HUDEP-2 (cell line): ENCODE data around the gene LRRC72.
A peak's percentile ranks its signal among the peaks of the same experiment; 100 is the strongest.
"Not testable (repeated sequence)": the region's sequence is repeated elsewhere in the genome, so short reads cannot be mapped to it uniquely, and the experiment has no call there.

Source experiments
- DNase-seq, 76 experiments: peaks; one replicate each; lab custom pipeline; 2025; ENCODE audit not compliant: unreplicated experiment in 76 of 76; lab: John Stamatoyannopoulos, UW

LRRC72 gene

DNA sequence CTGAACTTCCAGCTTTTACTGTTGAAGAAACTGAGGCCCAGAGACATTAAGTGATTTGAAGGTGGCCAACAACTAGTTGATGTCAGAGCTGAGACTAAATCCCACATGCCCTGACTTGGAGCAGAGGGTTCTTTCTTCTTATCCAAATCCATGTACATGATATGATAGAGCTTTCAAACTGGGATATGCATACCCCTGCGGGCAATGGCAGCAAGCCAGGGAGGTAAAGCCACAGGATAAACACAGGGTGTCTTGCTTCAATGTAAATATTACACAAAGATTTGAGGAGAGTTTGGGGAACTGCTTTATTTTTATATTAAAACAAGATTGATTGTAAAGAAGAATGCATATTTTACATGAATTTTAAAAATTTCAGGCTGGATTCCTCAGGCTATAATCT, 2.3 kb upstream of the LRRC72 start:
- DNase-seq, result no peak

DNA sequence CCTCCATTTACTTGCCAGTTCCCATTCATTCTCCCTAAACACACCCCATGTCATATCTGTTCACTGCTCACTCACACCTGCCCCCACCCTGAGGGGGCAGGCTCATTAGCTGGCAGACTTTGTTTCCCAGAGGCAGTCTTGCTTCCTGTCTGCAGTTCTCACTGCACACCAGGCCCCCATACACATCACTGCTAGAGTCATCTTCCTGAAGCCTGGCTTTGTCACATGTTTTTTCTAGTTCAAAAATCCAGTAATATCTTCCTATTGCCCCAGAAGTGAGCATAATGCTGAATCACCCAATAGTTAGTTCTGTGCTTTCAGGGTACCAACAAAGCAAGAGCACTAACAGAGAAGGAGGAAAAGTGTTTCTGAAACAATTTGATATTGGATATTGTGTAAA, 1.9 kb downstream of the LRRC72 start:
- DNase-seq, result no peak

DNA sequence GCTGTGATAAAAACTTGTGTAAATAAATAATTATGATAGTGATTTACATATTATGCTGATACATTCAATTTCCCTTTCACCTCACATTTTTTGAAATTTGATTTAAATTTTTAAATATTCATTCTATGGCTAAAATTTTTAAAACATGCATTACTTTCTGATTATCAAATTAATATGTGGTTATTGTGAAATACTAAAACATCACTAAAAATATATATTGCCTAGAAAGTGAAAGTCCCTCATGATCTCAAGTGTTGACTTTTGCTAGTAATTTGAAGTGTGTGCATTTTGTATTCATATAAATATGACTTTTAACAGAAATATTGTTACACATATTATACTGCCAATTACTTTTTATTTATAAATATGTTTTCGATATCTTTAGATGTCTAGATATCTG, 3.1 kb downstream of the LRRC72 start:
- DNase-seq, result no peak

DNA sequence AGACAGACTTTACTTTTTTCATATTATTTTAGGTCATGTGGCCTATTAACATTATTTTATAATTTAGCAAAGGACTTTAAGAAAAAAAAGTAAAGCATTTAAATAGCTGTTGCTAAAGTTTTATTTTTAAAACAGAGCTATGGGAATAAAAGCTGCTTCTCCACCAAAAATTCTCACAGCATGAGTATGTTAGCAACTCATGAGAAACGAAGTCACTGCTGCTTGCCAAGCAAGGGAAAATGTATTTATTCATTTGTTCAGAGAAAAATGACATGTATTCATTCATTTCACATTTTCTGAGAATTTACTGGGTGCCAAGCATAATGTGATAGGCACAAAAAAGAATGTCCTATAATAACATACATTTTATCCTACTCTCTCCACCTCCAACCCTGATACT, 5.1 kb downstream of the LRRC72 start:
- no peak for DNase-seq

DNA sequence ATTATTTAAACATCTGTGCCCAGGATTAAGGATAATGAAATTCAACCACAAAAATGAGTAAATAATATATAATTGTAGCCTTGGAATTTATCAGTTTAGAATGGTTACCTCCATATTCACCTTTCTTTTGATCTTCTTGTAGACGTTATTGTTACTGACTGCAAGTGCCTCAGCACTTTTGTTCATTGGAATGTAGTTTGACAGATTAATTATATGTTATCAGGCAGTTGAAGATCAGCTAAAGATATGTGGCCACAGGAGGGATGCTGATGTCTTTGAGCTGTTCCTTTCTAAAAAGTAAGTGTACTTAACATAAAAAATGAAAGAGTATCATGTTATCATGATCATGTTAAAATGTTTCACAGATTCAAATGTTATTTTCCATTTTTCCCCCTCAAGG, 5.6 kb downstream of the LRRC72 start:
- no peak for DNase-seq

DNA sequence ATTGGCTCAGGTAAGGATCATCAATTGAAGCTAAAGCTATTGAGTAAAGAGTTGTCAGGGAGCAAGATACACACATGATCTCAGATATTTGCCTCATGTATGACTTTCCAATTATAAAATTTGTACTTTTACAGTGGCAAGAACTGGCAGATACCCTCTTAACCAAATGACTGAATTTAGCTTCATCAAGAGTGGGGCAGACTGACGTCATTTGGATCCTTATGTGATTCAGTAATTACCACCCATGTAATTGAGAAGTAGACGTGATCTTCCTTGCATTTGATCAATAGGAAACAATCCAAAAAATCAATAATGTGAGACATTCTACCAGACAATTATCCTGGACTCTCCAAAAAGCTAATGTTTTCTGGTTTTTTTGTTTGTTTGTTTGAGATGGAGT, 8.9 kb downstream of the LRRC72 start:
- no peak for DNase-seq

DNA sequence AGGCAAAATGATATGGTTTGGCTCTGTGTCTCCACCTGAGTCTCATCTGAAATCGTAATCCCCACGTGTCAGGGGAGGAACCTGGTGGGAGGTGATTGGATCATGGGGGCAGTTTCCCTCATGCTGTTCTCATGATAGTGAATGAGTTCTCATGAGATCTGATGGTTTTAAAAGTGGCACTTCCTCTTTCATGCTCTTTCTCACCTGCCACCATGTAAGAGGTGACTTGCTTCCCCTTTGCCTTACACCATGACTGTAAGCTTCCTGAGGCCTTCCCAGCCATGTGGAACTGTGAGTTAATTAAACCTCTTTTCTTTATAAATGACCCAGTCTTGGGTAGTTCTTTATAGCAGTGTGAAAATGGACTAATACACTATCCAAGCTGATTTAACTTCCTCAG, 13.9 kb downstream of the LRRC72 start:
- DNase-seq, result not testable (repeated sequence)

DNA sequence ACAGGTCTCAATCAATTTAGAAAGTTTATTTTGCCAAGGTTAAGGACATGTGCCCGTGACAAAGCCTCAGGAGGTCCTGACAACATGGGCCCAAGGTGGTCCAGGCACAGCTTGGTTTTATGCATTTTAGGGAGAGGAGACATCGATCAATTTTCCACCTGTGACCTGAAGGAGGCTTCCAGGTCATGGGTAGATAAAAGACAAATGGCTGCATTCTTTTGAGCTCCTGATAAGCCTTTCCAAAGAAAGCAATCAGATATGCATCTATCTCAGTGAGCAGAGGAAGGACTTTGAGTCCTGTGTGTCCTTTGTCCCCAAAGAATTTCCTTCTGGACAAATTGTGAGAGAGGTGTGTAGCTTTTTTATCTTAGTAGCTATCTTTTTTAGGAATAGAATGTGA, 15.8 kb downstream of the LRRC72 start:
- no peak for DNase-seq

DNA sequence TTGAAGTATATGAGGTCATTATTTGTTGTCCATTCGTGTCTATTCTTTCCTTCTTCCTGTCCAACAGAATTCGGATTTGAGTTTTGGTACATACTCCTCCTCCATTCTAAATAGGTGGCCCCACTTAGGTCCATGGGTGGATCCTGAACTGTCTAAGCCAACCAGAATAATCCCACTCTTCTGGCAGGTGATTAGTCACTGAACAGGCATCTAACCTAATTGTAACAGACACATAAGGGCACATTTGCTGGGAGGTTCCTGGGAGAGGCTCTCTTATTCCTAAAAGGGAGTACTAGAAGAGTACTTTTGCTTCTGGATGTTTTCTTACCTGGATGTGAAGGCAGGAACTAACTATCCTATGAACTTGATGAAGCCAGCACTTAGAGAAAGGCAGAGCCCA, 16.8 kb downstream of the LRRC72 start:
- DNase-seq, result no peak

DNA sequence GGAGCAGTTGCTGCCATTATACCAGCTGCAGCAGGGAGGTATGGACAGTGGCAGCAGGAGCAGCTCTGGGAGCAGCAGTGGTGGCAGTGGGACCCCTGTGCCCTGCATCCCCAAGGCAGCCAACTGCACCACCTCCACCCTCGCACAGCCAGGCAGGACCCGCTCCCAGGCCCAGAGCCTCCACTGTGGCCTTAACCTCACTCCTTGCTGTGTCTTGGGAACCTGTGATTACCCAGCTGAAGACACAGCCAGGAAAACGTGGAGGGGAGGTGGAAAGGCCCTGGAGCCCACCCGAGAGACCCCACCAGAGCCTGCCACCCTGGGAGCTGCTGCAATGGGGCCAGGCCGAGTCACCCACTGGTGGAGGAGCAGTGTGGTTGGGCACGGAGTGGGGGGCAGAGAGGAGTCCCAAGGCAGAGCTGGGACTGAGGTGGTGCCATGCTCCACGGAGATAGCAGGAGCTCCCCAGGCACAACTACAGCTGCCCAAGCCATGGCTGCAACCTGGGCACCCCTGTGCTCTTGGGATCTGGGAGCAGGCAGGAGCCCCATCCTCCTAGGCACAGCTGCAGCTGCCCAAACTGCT, 20.4 kb downstream of the LRRC72 start:
- DNase-seq, result no peak

DNA sequence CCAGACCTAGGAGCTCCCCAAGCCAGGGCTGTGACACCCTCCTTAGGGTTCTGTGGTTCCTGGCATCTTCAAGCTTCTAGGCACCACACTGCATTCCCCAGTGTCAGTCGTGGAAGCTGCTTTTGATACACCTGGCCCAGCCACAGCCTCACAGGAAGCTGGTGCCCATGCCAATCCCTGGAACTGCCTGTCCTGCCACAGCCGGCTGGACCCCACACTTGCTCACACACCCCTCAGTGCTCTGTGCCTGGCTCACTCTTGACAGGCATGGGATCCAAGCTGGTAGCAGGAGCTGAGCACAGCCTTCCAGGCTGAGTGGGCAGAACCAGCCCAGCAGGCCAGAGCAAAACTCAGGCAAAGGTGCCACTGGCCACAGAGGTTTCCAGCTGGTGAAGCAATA, 21.8 kb downstream of the LRRC72 start:
- no peak for DNase-seq

DNA sequence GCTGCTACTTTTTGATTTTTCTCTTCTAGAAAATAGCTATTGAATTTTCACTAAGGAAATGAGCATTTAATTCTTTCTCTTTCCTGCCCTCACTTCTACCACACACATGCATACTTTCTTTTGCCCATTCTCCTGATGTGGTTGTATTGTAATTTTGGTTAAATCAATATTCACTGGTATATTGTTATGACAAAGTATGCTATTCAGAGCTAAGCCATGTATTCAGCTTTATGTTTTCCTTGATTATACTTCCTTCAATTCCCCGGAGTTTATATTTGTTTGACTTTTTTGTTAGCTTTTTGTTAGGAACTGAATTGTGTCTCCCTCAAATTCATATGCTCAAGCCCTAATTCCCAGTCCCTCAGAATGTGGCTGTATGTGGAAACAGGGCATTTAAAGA, 24.0 kb downstream of the LRRC72 start:
- DNase-seq, result no peak

DNA sequence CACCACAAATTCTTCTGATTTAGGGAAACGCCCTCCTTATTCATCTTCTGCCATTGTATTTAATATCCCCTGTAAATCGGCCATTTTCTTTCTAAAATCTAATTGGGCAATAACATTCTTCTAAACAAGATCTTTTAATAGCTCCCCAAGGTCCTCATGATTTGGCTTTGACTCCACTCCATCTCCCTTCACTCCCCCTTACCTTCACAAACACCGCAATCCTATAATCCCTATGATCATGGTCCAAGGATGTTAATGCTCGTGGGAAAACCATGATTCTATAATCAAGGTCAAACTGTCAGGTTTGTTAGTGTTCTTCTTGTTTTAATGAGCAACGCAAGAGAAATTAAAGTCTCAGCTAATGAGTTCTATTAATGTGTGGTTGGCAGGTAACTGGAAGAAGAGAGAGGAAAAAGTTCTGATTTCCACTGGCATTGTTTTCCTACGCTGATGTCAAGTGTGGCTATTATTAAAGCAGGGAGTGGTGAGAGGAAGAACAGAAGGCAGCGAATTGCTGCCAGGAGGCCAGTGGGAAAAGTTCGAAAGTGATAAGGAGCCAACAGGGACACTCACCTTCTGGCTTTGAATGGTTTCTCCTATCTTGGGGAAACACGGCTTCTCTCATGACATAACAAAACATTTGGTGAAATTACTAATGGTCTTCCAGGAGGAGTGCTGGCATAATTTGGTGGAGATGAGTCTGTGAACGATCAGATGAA, 28.1 kb downstream of the LRRC72 start:
- no peak for DNase-seq

DNA sequence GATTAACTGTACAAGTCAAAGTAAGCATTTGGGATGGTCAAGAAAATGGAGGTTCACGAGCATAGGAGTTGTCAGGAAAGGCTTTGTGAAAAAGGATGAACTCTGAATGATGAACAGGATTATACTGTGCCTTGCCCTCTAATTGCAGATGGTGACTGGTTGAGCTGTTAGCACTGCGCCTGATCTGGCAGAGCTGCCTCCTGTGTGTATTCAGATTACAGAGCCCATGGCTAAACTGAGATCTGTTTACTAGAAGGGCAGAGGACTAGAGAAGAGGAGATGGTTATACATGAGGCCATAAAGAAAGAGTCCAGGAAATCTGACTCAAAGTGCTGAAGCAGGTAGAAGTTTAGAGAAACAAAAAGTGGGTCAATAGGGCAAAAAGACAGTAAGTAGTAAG, 29.7 kb downstream of the LRRC72 start:
- no peak for DNase-seq

DNA sequence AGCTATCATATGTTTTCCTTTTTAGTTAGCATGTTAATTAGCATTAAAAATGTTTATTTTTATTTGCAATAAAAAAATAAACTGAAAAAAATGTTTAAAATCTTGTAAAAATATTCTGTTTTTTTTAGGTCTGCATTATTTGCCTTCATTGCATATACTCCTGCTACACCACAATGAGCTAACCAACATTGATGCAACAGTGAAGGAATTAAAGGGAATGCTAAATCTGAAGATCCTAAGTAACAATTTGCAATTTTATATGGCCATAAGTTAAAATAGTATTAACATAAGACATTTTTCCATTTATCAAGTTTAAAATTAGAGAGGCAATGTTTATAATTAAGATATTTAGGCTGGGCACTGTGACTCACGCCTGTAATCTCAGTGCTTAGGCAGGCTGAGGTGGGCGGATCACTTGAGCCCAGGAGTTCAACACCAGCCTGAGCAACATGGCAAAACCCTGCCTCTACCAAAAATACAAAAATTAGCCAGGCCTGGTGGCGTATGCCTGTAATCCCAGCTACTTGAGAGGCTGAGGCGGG, 32.2 kb downstream of the LRRC72 start:
- DNase-seq, result no peak

DNA sequence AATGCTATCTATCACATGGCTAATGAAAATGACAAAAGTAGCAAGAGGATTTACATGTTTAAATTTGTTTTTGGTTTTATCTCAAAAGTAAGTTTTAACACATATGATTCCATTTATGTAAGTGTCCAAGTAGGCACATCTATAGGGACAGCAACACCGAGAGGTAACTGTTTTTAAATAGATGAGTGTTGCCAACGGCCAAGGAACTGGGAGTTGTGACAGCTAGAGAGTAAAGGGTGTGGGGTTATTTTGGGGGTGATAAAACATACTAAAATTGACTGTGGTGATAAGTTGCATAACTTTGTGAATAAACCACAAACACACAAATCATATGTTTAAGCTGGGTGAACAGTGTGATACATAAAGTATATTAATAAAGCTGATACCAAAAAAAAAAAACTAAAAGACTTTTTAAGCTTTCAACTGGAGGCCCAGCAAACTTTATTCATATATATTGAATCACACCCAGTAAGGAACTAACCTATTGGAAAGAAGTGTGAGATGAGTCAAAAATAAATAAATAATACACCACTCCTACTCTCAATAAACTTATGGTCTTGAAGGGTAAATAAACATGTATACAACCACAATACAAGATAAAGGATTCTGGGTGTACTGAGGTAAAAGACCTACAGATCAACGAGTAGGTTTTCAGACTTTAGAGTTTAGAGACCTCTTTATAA, 33.0 kb downstream of the LRRC72 start:
- no peak for DNase-seq

DNA sequence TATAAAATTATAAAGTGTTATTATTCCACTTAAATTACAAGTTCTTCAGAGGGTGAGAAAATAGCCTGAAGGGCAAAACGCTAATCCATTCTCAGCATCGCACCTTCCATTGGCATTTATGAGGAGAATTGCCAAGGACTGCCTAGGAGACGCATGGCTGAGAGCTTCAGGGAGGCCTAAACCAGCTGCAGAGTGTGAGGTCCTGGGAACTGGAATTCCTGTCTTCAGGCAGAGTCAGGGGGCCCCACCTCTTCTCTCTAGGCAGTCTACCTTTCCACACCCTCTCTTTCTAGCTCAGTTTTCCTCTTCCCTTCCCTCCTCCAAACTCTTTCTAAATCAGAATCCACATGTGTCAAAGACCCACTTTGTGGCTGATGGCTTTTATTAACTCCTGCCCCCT, 35.3 kb downstream of the LRRC72 start:
- DNase-seq, result no peak

DNA sequence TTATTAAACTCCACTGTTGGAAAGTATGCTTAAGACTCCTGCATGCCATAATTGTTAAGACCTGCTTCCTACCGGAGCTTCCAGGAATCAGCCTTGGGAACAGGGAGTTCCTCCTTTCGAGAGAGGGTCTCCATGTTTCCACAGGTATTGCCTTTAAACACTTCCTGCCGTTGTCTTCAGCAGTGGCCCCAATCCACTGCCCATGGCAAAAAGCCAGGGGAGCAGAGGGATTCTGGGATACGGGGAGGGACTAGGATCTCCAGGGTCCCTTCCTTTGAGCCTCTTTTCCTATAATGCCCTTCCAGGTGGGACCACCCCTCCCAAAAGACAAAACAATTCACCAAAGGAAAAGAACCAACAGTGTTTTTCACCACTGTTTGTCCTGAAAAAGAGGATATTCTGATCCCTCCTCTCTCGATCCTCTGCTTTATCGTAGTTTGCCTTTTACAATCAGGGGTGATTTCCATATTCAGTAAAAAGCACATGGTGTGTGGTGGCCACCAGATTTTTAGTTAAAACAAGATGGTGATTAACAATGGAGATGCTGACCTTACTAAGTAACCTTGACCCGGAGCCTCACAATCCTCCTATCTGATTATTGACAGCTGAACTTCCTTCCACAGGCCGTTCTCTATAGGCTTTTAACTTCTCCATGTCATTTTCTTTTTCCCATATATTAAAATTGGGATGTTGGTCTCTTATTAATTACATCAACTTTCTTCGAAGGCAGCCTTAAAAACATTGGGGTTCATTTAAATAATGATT, 36.0 kb downstream of the LRRC72 start:
- DNase-seq, result no peak

DNA sequence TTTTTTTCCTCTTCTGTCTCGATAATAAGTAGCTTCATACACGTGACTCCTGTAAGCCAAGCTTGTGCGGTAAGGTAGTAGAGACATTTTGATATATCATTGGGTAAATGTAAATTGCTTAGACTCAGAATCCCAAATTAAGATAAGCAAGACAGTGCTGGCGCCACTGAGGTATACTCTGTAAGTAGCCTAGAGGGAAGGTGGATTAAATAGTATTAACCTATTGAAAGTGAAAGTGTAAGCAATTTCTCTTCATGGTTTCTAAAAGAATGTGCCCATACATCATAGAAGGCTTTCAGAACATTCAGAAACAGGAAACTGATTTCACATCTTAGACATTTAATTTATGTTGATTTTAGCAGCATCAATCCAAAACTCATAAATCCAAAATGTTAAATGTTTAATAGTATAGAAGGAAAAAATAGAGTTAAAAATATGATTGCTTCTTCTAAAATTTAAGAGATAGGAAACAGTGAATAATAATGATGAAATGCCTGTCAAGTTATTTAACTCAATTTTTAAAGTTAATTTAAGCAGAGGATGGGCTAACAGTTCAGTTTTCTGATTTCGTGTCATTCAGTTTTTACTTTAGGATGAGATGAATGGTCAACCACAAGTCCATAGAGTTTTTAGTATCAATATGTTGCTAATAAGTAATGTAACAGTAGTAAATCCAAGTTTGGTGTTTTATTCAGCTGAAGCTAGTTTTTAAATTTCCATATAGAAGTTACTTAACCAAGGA, 36.8 kb downstream of the LRRC72 start:
- peak in 1 of 76 experiments; percentile 13 for DNase-seq

DNA sequence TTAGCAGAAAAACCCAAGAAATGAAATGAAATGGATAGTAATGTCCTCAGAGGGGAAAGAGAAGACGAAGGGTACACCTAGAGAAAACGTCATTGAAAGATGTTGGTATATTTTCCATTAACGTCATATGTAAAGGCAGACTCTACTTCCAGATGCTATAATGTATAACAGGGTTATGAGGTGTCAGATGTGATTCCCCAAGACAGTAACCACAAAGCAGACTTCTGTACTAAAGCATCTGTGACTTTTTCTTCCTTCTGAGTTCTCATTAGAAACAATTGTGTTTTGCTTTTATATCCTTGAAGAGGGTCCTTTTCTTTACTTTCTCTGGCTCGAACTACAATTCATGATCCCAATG, 37.4 kb downstream of the LRRC72 start:
- DNase-seq, result no peak
